OCI-M1 (cell line): ENCODE measurements around the gene LMAN2.
"Not testable (repeated sequence)": the region's sequence is repeated elsewhere in the genome, so short reads cannot be mapped to it uniquely, and the experiment has no call there.

Experiments
- DNase-seq: peaks from one replicate; lab custom pipeline; 2025; lab: John Stamatoyannopoulos, UW

Gene LMAN2

DNA sequence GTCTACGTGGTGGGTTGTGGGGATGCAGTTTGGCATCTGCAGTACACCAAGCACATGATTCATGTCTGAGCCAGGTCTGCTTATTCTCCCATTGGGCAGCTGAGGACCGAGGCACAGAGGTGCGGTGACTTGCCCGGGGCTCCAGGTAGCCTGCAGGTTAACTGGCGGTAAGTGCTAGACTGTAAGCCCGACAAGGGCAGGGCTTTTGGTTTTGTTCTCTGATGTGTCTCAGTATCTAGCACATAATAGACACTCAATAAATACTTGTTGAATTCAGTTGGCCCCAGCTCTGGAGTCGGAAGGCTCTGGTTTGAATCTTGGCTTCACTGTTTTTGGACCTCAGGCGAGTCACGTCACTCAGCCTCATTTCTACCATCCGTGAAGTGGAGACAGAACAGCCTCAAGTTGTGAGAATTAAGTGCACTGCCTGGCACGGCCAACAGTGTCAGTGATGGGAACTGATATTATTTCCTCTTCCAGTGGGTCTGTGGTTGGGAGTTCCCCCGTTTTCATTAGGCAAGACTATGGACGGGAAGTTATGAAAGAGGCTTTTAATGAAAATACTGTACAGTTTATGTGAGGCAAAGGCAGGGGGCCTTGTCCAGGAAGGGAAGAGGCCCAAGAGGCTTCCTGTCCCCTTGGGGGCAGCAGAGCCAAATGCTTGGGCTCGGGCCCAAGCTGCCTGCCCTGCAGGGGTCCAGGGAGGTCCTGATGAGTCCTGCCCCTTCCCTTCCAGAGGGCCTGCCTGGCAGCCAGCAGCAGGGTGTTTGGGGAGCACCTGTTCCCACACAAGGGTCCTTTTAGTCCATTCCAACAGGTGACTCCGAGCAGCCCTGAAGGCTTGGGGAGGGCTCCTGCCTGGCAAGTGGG is 44.6 kb downstream of the LMAN2 start:
- DNase-seq: no peak

DNA sequence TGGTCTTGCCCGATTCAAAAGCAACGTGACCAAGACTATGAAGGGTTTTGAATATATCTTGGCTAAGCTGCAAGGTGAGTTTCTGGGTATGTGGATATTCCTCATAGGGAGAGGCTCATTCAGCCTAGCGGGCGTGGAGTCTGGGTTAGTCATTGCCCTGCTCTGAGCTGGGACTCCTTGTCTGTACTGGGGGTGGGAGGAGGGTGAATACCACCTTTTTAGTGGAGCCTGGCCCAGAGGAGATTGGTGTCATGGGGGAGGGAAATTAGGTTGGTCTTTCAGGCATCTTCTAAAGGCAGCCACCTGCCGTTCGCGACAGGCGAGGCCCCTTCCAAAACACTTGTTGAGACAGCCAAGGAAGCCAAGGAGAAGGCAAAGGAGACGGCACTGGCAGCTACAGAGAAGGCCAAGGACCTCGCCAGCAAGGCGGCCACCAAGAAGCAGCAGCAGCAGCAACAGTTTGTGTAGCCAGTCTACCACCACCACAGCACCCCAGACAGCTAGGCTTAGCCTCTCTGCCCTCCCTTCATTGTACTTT is 45.3 kb downstream of the LMAN2 start:
- DNase-seq: not testable (repeated sequence)

DNA sequence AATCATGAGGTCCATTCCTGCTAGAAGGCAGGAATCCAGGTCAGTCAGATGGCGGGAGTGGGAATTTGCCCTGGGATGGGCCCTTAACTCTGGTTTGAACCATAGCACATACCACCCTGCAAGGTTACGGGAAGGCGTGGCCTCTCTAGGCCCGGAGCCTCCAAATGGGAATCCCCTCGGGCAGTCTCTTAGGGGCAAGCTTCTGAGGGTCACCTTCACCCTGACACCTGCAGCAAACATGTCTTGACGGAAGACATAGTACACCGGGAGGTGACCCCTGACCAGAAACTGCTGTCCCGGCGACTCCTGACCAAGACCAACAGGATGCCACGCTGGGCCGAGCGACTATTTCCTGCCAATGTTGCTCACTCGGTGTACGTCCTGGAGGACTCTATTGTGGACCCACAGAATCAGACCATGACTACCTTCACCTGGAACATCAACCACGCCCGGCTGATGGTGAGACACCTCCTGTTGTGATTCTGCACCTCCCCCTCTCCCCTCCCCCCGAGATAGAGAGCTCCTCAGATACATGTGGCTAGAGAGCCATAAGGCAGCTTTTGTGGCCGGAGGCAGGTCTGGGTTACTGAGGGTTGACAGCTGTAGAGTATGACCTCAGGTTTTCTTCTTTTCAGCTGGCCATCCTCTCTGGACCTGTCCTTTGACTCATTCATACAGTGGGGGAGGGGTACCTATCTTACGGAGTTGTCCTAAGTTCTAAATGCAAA is 46.9 kb downstream of the LMAN2 start:
- peak; percentile 42 for DNase-seq

DNA sequence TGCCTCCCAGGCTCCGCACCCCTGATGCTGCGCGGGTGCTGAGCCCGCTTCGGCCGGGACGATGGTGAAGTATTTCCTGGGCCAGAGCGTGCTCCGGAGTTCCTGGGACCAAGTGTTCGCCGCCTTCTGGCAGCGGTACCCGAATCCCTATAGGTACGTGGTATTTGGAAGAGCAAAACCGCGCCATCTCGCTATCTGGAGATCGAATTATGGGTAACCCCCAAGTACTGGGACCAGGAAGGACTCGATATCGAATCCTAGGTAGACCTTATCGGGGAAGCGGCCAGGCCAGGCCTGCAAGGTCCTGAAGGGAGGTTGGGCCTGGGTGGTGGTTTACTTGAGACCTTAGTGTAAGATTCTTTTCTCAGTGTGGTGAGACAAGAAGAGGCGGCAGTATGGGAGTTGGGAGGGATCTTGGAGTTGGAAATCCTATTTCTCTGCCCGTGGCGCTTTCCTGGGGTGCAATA is 47.5 kb downstream of the LMAN2 start:
- DNase-seq: peak; percentile 60

DNA sequence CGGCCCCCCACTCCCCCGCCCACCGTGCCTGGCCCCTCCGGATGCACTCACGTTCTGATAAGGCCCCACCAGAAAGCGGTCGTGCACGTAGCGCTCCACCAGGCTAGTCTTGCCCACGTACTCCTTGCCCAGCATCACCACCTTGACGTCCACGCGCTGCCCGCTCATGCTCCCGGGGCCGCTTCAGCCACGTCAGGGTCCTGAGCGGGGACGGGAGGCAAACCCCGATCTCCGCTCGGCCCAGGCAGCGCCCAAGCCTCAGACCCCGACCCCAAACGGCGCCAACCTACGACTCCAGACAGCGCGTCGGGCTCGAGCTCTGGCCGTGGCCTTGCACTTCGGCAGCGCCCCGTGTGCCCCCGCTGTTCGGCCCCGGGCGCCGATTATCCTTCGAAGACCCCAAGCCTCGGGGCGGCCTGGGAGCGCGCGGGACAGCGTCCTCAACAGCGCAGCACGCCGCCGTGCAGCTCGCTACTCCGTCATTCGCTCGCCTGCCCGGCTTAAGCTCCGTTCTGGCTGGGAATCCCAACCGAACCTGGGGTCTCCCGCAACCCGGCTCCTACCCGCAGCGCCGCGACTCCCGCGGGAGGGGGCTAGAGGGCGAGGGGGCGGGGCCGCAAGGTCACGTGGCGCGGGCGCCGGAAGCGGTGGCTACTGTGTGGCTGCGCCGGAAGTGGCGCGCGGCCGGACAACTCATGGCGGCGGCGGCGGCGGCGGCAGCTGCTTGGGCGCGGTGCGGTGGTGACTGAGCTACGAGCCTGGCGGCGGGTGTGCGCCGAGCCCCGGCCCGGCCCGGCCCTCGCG is 48.1 kb downstream of the LMAN2 start, which contains the start of the genes PRELID1 and RAB24:
PRELID1 (plus strand) TSS at position 679 of the 804 bp plus-strand sequence. CDS start 187 bp downstream, outside the sequence.
RAB24 (minus strand) TSS at position 599 of the 804 bp plus-strand sequence; CDS start at position 168, 431 bp downstream.
- DNase-seq: peak; percentile 89

GRCh38 chr5:177302354-177303110 is 48.9 kb downstream of the LMAN2 start:
- DNase-seq: peak; percentile 75

GRCh38 chr5:177301503-177302165 is 49.8 kb downstream of the LMAN2 start:
- no peak for DNase-seq

DNA sequence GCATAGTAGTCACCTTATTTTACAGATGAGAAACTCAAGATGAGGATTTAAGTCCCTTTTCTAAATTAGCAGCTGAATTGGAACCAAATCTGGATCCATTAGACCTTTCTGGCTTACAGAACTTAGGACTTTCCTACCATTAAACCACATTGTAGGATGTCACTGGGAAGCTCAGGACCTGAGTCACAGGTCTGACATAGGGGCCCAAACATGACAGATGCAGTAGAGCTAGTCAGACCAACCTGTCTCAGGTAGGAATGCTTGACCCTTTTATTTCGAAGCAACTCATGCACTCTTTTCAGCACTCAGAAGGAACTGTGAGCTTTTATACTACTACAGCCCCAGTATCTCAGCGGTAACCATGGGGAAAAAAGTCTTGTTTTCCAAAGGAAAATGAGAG is 50.5 kb downstream of the LMAN2 start:
- no peak for DNase-seq

DNA sequence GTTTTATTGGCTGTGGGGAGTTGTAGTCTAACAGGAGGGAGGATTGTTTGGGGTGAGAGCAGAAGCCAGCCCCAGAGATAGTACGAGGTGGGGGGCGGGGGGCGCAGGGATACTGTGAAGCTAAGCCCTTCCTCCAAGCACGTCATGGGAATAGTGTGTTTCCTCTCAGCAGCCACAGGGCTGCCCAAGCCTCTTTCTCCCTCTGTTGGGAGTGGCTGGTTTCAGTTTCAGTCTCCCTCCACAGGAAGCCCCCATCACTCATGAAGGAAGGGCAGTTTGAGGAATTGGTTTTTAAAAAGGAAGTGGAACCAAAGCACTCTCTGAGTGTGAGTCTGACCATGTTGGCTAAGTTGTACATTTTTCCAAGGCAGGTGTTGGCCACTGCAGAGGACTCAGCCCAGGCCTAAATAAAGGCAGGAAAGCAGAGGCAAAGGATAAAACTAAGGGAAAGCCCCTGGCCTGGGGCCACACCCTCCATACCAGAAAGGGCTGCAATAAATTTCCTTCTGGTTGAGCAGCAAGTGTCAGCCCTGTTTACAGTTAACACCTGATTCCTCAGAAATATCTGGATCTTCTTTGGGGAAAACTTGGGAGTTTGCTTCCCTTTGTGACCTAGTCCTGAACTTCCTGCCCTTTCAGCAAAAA is 51.1 kb downstream of the LMAN2 start:
- peak; percentile 97 for DNase-seq

- no peak for DNase-seq
Observed at GRCh38 chr5:177299697-177300096, 51.8 kb downstream of the LMAN2 start.

DNA sequence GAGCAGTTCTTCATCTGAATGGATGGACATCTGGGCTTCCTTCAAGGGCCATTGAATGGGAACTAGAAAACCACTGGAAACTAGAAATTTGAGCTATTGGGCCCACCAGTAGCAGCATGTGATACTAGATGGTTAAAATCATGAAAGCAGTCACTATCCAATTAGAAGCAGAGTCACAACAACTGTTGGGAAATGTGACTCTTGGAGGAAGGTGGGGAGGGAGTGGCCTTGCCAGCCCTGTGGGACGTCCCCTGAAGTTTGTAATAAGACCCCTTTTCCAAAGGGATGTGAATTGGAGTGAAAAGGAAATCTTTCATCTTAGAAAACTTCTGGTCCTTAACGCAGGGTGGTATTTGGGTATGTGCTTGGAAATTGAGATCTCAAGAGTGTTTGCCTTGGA is 53.5 kb downstream of the LMAN2 start:
- DNase-seq: no peak

DNA sequence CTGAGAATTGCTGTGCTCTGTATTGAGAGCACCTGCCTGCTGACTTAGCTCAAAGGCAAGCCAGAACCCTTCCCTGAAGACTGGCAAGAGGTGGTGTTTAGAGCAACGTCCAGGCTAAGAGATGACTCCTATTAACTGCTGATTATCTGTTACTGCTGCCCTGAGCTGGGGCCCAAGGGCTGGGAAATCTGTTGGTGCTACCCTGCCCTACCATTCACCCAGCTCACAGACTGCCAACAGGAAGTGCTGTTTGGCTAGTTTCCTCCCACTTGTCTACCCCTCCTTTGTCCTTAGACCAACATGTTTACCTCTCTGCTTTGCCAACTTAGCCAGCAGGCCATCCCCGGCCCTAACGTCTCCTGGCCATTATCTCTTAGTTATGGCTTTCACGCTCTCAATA is 54.9 kb downstream of the LMAN2 start:
- no peak for DNase-seq

GRCh38 chr5:177295924-177296323 is 55.5 kb downstream of the LMAN2 start:
- DNase-seq: no peak

- no peak for DNase-seq
Observed at GRCh38 chr5:177294632-177295031, 56.8 kb downstream of the LMAN2 start.

- no peak for DNase-seq
Observed at GRCh38 chr5:177293819-177294581, 57.5 kb downstream of the LMAN2 start.

- DNase-seq: no peak
Observed at GRCh38 chr5:177291735-177292134, 59.7 kb downstream of the LMAN2 start.

GRCh38 chr5:177290816-177291596 is 60.5 kb downstream of the LMAN2 start:
- no peak for DNase-seq

- DNase-seq: no peak
Observed at GRCh38 chr5:177288191-177288590, 63.3 kb downstream of the LMAN2 start.
